ENCODE data around the gene SLC16A11. TPM values are rescaled to one million over a fixed set of nuclear protein-coding genes. Genes with fewer than 3 reads are reported as not detected.

Gene SLC16A11
- total RNA-seq, 1 donor from 2014 or later, result 0.47 TPM

DNA sequence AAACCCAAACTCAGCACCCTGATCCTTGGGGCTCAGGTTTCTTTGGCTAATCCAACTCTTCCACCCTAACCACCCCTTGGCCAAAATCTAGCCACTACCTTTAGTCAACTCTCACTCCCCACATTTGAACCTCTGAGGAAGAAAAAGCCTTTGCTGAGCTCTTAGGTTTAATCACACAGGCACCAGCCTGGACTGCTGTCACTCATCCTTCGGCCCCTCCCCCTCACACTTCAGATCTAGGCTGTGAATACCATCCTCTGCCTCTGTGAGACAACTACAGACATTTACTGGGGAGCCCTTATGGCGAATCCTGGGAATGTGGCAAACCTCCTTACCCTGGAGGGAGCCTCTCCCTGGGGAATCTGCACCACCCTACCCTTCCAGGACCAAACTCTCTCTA is 36.7 kb downstream of the SLC16A11 start:
- Mint-ChIP-seq H3K36me3 (ENCODE audit: low read depth) (peaks cover 4% of the 10 kb centered on the region), H3K4me1 (ENCODE audit: low read depth) (peaks cover 31% of the 10 kb centered on the region), H3K27ac (ENCODE audit: unreplicated experiment) (no peak overlapping the region), H3K9me3 (ENCODE audit: low read depth) (no peaks in the 10 kb centered on the region), H3K4me3 (ENCODE audit: unreplicated experiment) (no peak overlapping the region), H3K27me3 (ENCODE audit: low read depth) (no peaks in the 10 kb centered on the region)
- TF ChIP-seq, protein P1, sequence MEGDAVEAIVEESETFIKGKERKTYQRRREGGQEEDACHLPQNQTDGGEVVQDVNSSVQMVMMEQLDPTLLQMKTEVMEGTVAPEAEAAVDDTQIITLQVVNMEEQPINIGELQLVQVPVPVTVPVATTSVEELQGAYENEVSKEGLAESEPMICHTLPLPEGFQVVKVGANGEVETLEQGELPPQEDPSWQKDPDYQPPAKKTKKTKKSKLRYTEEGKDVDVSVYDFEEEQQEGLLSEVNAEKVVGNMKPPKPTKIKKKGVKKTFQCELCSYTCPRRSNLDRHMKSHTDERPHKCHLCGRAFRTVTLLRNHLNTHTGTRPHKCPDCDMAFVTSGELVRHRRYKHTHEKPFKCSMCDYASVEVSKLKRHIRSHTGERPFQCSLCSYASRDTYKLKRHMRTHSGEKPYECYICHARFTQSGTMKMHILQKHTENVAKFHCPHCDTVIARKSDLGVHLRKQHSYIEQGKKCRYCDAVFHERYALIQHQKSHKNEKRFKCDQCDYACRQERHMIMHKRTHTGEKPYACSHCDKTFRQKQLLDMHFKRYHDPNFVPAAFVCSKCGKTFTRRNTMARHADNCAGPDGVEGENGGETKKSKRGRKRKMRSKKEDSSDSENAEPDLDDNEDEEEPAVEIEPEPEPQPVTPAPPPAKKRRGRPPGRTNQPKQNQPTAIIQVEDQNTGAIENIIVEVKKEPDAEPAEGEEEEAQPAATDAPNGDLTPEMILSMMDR (IDR thresholded peaks at IDR 0.05), result no peak
- no peak for DNase-seq (ENCODE audit: low spot score)

- peaks cover 19% of the 10 kb centered on the region for H3K4me1 Mint-ChIP-seq (ENCODE audit: low read depth)
- no peak overlapping the region for H3K27ac Mint-ChIP-seq (ENCODE audit: unreplicated experiment)
- no peak overlapping the region for H3K4me3 Mint-ChIP-seq (ENCODE audit: unreplicated experiment)
- no peak for DNase-seq (ENCODE audit: low spot score)
- H3K9me3 Mint-ChIP-seq (ENCODE audit: low read depth), result no peaks in the 10 kb centered on the region
- H3K36me3 Mint-ChIP-seq (ENCODE audit: low read depth), result peaks cover 8% of the 10 kb centered on the region
- TF ChIP-seq, protein P1 (IDR thresholded peaks at IDR 0.05), result no peak
- H3K27me3 Mint-ChIP-seq (ENCODE audit: low read depth), result no peaks in the 10 kb centered on the region
These were observed 38.2 kb downstream of the SLC16A11 start for GRCh38 chr17:7005716-7006115.

DNA sequence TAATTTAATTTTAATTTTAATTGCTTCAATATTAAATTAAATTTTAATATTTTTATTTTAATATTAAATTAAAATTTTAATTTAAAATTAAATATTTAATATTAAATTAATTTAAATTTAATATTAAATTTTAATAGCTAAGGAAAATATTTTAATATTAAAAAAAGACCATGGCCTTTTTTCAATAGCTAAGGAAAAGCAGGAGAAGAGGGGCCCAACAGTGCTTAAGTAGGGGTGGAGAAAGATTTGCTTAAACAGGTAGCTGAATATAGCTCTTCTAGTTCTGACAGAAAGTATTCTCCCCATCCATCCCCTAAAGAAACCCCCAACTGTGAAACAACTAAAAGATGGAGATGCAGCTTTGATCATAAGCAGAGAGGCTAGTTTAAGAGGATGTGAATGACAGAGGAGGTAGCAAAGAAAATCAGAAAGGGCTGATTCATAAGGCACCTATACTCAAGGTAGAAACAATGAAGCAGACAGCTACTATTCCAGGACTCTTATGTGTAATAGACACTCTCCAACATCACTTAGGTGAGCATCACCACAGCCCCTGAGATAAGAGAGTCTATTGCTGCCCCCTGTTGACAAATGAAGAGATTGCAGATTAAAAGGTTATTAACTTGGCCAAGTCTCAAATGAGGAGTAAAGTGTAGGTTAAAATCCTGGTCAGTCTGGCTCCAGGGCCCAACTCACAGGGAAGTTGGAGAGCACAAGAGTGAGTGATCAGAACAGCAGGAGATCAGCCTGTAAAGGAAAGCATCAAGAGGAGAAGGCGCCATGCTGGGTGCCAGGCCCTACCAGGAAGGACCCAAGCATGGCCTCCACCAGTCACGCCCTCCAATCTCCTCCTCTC is 39.3 kb downstream of the SLC16A11 start:
- Mint-ChIP-seq H3K4me1 (ENCODE audit: low read depth) (peaks cover 8% of the 10 kb centered on the region), H3K4me3 (ENCODE audit: unreplicated experiment) (no peak overlapping the region), H3K27ac (ENCODE audit: unreplicated experiment) (no peak overlapping the region), H3K9me3 (ENCODE audit: low read depth) (no peaks in the 10 kb centered on the region), H3K27me3 (ENCODE audit: low read depth) (no peaks in the 10 kb centered on the region), H3K36me3 (ENCODE audit: low read depth) (peaks cover 14% of the 10 kb centered on the region)
- TF ChIP-seq, protein P1 (IDR thresholded peaks at IDR 0.05), result peak; percentile 89
- DNase-seq (ENCODE audit: low spot score), result no peak

DNA sequence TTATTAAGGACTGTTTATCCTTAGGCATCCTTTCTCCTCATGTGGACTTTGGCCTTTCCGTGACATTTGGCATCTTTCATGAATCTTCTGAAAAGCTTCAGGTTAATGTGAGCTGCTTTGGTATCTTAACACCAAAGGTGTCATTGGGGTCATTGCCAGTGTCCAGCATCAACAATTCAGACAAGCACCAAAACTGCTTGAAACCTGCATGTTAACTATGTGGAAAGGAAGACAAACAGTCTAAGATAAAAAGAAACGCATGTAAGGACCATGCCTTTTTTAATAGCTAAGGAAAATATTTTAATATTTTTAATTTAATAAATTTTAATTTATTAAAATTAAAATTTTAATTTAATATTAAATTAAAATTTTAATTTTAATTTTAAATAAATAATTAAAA is 40.1 kb downstream of the SLC16A11 start:
- H3K36me3 Mint-ChIP-seq (ENCODE audit: low read depth), result peaks cover 18% of the 10 kb centered on the region

DNA sequence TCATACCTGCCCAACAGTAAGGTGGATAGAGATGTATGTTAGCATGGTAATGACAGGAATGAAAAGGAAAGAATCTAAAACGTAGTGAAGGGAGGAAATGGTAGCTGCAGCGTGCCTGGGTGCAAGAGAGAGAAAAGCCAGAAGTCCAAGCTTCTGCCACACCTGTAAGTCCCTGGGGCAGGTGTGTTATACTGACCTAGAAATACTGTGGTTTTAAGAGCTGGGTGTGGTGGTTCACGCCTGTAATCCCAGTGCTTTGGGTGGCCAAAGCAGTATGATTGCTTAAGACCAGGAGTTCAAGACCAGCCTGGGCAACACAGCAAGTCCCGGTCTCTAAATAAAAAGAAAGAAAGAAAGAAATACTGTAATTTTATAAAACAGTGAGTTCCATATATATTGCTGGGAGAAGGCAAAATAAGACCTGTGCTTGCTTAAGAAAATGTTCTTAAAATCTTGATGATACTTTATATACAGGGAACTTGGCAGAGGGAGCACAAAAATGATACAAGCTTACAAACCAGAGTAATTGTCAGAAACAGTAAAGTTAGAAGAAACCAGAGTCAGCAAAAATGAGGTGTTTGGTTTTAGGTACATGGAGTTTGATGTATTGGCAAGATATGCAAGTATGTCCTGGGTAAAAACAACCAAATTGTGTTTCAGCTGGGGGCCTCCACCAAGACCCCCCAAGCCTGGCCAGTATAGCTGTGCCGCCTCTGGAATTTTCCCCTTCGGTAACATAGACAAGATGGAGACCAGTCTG is 41.4 kb downstream of the SLC16A11 start:
- H3K36me3 Mint-ChIP-seq (ENCODE audit: low read depth), result peaks cover 27% of the 10 kb centered on the region
- H3K9me3 Mint-ChIP-seq (ENCODE audit: low read depth), result no peaks in the 10 kb centered on the region
- no peak overlapping the region for H3K4me3 Mint-ChIP-seq (ENCODE audit: unreplicated experiment)
- no peaks in the 10 kb centered on the region for H3K4me1 Mint-ChIP-seq (ENCODE audit: low read depth)
- TF ChIP-seq, protein P1 (IDR thresholded peaks at IDR 0.05), result no peak
- no peak for DNase-seq (ENCODE audit: low spot score)
- H3K27ac Mint-ChIP-seq (ENCODE audit: unreplicated experiment), result no peak overlapping the region
- H3K27me3 Mint-ChIP-seq (ENCODE audit: low read depth), result no peaks in the 10 kb centered on the region

More for the DNA sequence above, 40.1 kb downstream of the SLC16A11 start:
- Mint-ChIP-seq H3K27ac (ENCODE audit: unreplicated experiment) (no peak overlapping the region), H3K4me1 (ENCODE audit: low read depth) (no peaks in the 10 kb centered on the region), H3K9me3 (ENCODE audit: low read depth) (no peaks in the 10 kb centered on the region), H3K4me3 (ENCODE audit: unreplicated experiment) (no peak overlapping the region), H3K27me3 (ENCODE audit: low read depth) (no peaks in the 10 kb centered on the region)
- TF ChIP-seq, protein P1 (IDR thresholded peaks at IDR 0.05), result no peak
- no peak for DNase-seq (ENCODE audit: low spot score)

All from chondrocyte (in vitro differentiated cells).